Epithelial cell of esophagus (primary cell): Measurements from ENCODE around the gene PLCH2.
"Not testable (repeated sequence)": the region's sequence is repeated elsewhere in the genome, so short reads cannot be mapped to it uniquely, and the experiment has no call there.

Experiments used
- DNase-seq: peaks from one replicate; pipeline ENCODE4 v3.0.0; 2010; ENCODE audit warnings: low read depth
- H3K4me3 ChIP-seq: 2 replicates; pipeline ENCODE4 v1.5.1; 2011; ENCODE audit warnings: mild to moderate bottlenecking, low read length, control low read depth
- TF ChIP-seq, protein P1 (sequence below): IDR thresholded peaks from 2 replicates; pipeline ENCODE4 v1.5.1; 2011; ENCODE audit warnings: low read depth, mild to moderate bottlenecking, low read length, control low read depth, inconsistent platforms; ENCODE audit not compliant: insufficient read depth; ENCODE audit errors: missing control alignments

PLCH2 gene

DNA sequence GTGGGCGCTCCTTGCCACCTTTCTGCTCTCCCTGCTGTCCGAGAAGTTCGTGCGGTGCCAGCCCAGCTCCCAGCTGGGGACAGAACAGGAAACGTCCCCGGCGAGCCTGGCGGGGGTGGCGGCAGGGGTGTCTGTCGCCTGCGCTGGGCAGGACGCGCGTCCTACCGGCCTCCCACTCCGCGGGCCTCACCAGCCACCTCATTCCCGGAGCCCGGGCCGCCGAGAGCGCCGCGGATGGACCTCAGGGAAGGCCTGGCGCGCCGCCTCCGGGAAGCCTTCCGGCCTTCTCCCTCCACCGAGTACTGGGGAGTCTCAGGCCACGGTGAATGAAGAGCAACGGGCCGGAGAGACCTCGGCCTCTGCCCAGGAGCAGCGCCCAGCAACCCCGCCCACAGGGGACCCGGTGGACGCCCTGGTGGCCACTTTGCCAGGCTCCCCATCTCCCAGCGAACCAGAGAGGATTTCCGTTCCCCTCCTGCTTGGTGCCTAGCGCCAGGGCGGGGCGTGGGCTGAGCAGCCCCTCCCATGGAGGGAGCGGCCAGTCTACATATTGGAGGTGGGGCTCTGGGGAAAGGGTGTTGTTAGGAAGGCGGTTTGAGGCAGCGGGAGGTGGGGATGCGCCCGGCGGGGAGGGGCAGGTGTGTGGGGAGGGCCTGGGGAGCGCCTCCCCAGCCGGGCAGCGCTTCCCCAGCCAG is 70.6 kb downstream of the PLCH2 start:
- TF ChIP-seq, protein P1, sequence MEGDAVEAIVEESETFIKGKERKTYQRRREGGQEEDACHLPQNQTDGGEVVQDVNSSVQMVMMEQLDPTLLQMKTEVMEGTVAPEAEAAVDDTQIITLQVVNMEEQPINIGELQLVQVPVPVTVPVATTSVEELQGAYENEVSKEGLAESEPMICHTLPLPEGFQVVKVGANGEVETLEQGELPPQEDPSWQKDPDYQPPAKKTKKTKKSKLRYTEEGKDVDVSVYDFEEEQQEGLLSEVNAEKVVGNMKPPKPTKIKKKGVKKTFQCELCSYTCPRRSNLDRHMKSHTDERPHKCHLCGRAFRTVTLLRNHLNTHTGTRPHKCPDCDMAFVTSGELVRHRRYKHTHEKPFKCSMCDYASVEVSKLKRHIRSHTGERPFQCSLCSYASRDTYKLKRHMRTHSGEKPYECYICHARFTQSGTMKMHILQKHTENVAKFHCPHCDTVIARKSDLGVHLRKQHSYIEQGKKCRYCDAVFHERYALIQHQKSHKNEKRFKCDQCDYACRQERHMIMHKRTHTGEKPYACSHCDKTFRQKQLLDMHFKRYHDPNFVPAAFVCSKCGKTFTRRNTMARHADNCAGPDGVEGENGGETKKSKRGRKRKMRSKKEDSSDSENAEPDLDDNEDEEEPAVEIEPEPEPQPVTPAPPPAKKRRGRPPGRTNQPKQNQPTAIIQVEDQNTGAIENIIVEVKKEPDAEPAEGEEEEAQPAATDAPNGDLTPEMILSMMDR: no peak
- peak; percentile 85 for DNase-seq
- H3K4me3 ChIP-seq: peak overlapping the region; percentile 45

DNA sequence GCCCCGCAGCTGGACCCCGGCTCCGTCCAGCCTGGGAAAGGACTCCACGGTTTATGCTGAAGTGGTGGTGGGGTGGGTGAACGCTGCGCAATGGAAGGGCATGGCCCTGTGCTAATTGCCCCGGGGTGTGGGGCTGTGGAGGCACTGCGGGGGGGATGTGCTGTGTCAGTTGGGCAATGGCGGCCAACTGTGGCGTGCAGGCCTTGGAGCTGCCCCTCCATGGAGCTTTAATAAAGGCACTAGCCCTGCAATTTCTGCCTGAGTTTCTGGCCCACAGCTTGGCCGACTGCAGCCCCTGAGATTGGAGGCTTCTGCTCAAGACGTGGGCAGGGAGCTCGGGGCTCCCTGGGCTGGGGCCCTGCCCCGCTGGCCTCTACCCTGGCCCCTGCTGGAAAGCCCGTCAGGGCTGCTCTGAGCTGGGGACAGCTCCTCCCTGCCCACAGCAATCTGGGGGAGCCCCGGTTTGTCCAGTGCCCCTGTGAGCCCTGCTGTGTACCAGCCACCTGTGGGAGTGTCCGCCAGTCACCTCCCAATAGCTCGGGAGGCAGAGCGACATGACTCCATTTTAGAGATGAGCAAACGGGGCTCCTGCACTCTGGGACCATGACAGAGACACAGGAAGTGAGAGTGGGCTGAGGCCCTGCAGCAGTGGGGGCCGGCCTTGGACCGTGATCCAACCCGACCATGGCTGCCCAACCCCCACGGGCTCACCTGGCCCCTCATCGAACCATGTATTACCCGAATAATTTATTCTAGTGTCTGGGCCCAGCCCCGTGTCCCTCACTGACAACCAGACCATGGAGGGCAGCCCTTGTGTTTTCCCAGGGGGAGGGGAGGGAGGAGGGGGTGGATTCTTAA is 71.3 kb downstream of the PLCH2 start:
- DNase-seq: no peak
- peak overlapping the region; percentile 45 for H3K4me3 ChIP-seq
- TF ChIP-seq, protein P1: no peak

DNA sequence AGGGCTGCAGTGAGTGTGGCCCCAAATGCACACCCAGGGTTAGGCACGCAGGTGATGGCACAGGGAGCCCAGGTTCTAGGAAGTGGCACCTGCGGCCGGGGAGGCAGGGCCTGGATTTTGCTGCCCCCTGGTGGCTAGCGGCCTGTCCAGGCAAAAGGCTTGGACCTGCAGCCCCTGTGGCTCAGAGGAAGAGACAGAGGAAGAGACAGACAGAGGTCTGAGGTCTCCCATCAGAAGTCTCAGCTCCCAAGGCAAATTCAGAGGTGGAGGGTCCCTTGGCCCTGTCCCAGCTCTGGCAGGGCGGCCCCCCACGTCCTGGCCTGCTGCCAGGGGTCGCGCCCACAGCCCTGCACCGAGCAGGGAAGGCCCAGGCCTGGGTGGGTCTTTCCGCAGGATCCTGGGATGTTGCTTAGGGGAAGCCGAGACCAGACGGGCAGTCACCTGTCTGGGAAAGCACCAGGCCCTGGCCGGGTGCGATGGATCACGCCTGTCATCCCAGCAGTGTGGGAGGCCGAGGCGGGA is 72.0 kb downstream of the PLCH2 start:
- H3K4me3 ChIP-seq: no peak overlapping the region
- TF ChIP-seq, protein P1: peak; percentile 93
- DNase-seq: peak; percentile 83

DNA sequence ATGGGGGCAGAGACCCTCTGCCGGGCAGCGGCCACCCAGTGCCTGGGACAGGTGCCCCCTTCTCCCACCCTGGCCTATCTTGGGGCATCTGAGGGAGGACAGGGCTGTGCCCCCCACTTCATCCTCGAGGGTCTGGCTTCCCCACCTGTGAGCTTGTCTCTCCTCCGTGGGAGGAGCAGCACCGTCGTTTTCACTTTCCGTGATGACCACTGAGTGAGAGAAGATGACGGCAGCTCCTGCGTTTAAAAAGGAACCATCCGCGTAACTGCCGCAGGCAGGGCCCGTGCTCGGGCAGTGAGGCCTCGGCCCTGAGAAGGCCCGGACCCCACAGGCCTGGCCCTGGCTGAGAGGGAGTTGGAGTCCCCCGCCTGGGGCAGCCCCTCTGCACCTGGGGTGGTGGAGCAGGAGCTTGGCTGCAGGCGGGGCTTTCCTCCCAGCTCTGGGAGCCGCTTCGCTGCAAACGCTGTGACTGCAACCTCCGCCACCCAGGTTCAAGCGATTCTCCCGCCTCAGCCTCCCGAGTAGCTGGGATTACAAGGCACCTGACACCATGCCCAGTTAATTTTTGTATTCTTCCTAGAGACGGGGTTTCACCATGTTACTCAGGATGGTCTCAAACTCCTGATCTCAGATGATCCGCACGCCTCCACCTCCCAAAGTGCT is 73.4 kb downstream of the PLCH2 start:
- not testable (repeated sequence) for H3K4me3 ChIP-seq, DNase-seq

DNA sequence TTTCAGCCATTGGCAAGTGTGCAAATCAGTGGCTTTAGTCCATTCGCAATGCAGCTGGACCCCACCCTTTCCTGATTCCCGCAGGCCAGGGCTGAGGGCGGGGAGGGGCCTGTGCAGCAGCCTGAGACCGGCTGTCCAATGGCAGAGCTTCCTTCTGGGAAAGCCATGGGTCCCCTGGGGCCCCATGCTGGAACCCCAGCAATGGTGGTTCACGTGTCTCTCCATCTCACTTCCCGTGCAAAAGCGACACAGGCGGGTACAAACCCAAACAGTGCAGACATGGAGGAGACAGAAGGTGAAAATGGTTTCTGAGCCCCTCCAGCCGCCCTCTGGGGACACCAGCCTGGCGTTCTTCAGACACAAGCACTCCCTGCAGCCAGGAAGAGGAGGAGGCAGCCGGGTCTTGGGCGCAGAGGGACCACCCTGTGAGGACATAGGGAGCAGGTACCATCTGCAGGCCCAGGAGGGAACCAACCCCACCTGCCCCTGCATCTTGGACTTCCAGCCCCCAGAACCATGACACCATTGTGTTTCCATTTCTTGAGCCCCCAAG is 74.3 kb downstream of the PLCH2 start:
- not testable (repeated sequence) for DNase-seq, H3K4me3 ChIP-seq

DNA sequence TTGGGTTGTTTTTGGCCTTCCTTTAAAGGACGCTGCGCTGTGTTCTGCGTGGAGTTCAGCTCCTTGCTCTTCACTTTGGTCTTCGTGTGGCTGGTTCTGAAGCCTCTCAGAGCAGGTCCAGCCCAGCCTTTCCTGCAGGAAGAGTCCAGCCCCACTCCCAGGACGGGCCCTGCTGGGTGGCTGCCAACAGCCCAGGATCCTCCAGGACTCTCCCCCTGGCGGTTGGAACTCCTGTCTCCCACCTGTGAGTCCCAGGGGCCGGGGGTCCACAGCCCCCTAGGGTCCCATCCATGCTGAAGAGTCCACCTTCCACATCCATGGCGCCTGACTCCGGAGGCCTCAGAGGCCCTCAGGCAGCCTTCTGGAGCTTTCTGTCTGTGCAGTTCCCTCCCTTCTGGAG is 75.5 kb downstream of the PLCH2 start:
- DNase-seq, H3K4me3 ChIP-seq: not testable (repeated sequence)

DNA sequence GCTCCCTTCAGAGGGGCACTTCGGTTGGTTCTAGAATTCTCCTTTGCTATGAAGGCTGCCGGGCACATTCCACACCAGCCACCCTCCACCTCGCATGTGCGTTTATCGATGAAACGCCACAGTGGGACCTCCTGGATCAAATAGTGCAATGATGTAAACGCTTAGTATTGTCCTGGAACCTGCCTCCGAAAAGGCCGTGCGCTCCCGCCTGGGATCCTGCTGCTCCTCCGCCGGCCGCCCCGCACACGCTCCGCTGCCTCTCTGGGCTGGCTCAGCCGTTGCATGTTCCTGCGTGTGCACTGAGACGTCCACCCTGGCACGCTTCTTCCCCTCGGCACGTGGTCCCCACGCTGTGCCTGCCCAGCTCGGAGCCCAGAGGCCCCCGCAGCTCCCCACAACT is 76.1 kb downstream of the PLCH2 start:
- DNase-seq: no peak
- no peak overlapping the region for H3K4me3 ChIP-seq
- TF ChIP-seq, protein P1: no peak

DNA sequence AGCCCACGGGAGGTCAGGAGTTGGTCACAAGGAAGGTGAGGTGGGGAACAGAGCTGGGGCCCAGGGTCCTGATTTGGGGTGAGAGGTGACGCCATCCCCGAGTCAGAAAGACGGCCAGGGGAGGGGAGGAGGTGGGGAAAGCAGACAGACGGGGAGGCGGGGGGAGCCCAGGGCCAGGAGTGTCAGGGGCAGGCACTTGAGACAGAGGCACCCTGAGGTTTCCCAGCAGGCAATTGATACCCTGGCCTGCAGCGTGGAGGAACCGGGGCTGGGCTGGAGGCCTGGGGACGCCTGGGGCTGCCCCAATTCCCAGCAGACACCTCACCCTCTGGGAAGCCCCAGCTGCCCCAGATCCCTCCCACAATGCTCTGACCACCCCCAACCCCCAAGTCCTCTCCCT is 77.0 kb downstream of the PLCH2 start:
- H3K4me3 ChIP-seq, DNase-seq: not testable (repeated sequence)
